Transverse colon (tissue), 4 donors: ENCODE results near the gene PEX14.

Source experiments
- EP300 ChIP-seq: sonication (generic); formaldehyde crosslinking; IDR thresholded peaks from one replicate; pipeline ENCODE4 v1.6.1; 2017; ENCODE audit warnings: antibody characterized with exemption, low read depth
- POLR2AphosphoS5 ChIP-seq, 3 donors: sonication (generic); formaldehyde crosslinking; IDR thresholded peaks; one replicate each; pipeline ENCODE4 v1.6.1; 2016; ENCODE audit warnings: antibody characterized with exemption in 3 of 3
- TF ChIP-seq, protein P1 (sequence below), 5 experiments: fragments of 200-600 bp in 3 of 5; fragments of 450-650 bp in 2 of 5; sonication (generic) in 3 of 5; IDR thresholded peaks; 1 replicate in 2 of 5; 2 replicates in 3 of 5; pipeline ENCODE4 v1.5.1; 2016 to 2017; ENCODE audit warnings: antibody characterized with exemption in 5 of 5, inconsistent platforms in 3 of 5, mild to moderate bottlenecking in 2 of 5, moderate library complexity in 1 of 5

DNA sequence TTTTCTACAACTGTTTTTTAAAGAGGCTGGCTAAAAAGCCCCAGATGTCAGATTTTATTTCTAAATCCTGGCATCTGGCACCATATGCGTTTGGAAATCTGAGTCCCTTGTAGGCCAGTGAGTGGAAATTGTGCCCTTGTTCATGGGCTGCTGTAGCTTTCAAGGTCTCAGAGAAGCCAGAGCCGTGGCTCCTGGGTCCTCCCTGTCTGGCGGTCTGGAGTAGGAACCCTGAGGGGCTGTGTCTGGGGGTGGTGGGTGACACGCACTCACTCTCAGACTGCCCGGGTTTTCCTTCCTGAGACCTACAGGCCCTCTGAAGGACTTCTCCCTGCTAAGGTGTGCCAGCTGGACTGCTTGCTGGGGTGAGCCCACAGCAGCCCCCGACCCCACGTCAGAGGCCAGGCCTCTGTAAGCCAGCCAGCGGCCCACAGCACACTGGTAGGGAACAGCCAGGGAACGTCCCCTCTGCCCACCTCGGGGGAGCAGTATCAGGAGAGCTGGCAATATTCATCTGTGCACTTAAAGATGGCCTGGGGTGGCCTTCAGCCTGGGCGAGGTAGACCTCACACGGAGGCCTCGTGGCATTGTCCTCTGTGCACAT, 151.5 kb downstream of the PEX14 start:
- TF ChIP-seq, protein P1, sequence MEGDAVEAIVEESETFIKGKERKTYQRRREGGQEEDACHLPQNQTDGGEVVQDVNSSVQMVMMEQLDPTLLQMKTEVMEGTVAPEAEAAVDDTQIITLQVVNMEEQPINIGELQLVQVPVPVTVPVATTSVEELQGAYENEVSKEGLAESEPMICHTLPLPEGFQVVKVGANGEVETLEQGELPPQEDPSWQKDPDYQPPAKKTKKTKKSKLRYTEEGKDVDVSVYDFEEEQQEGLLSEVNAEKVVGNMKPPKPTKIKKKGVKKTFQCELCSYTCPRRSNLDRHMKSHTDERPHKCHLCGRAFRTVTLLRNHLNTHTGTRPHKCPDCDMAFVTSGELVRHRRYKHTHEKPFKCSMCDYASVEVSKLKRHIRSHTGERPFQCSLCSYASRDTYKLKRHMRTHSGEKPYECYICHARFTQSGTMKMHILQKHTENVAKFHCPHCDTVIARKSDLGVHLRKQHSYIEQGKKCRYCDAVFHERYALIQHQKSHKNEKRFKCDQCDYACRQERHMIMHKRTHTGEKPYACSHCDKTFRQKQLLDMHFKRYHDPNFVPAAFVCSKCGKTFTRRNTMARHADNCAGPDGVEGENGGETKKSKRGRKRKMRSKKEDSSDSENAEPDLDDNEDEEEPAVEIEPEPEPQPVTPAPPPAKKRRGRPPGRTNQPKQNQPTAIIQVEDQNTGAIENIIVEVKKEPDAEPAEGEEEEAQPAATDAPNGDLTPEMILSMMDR (IDR thresholded peaks at IDR 0.05): no peak
- no peak for TF ChIP-seq EP300
- TF ChIP-seq POLR2AphosphoS5 (IDR thresholded peaks at IDR 0.05): no peak
